ENCODE results near the gene SNED1.

Gene SNED1

GRCh38 chr2:241036397-241036963 lies 38.1 kb downstream of the SNED1 start:
- H3K27ac ChIP-seq, result no peak overlapping the region
- no peak for DNase-seq (ENCODE audit: low read depth, low spot score)
- no peak for TF ChIP-seq POLR2AphosphoS5 (IDR thresholded peaks at IDR 0.05; ENCODE audit: borderline replicate concordance, low read depth, low read length)
- no peak for TF ChIP-seq EZH2 (IDR thresholded peaks at IDR 0.05)
- TF ChIP-seq FOXP2 (optimal IDR thresholded peaks at IDR 0.05; ENCODE audit: control extremely low read depth, extremely low read length, insufficient read depth), result no peak
- H3K36me3 ChIP-seq (ENCODE audit: insufficient read depth, low read length), result no peaks in the 10 kb centered on the region
- H3K9ac ChIP-seq (ENCODE audit: insufficient read length), result no peak overlapping the region
- no peaks in the 10 kb centered on the region for H3K9me3 ChIP-seq (ENCODE audit: low read depth, low read length)
- no peak overlapping the region for H3K4me3 ChIP-seq

- TF ChIP-seq POLR2AphosphoS5 (IDR thresholded peaks at IDR 0.05; ENCODE audit: borderline replicate concordance, low read depth, low read length) (no peak), EZH2 (IDR thresholded peaks at IDR 0.05) (no peak), FOXP2 (optimal IDR thresholded peaks at IDR 0.05; ENCODE audit: control extremely low read depth, extremely low read length, insufficient read depth) (no peak)
- DNase-seq (ENCODE audit: low read depth, low spot score), result no peak
- no peaks in the 10 kb centered on the region for H3K36me3 ChIP-seq (ENCODE audit: insufficient read depth, low read length)
- no peaks in the 10 kb centered on the region for H3K9me3 ChIP-seq (ENCODE audit: low read depth, low read length)
- no peak overlapping the region for H3K27ac ChIP-seq
- H3K4me3 ChIP-seq, result no peak overlapping the region
- no peak overlapping the region for H3K9ac ChIP-seq (ENCODE audit: insufficient read length)
Measured at GRCh38 chr2:241036964-241037421, 38.6 kb downstream of the SNED1 start.

- no peak for DNase-seq (ENCODE audit: low read depth, low spot score)
- Histone ChIP-seq H3K27ac (no peak overlapping the region), H3K4me3 (no peak overlapping the region), H3K36me3 (ENCODE audit: insufficient read depth, low read length) (no peaks in the 10 kb centered on the region), H3K9me3 (ENCODE audit: low read depth, low read length) (no peaks in the 10 kb centered on the region), H3K9ac (ENCODE audit: insufficient read length) (no peak overlapping the region)
- TF ChIP-seq POLR2AphosphoS5 (IDR thresholded peaks at IDR 0.05; ENCODE audit: borderline replicate concordance, low read depth, low read length), result no peak
- no peak for TF ChIP-seq EZH2 (IDR thresholded peaks at IDR 0.05)
- no peak for TF ChIP-seq FOXP2 (optimal IDR thresholded peaks at IDR 0.05; ENCODE audit: control extremely low read depth, extremely low read length, insufficient read depth)
Measured at GRCh38 chr2:241037498-241037897, 39.1 kb downstream of the SNED1 start.

GRCh38 chr2:241038374-241039180 lies 40.2 kb downstream of the SNED1 start:
- Histone ChIP-seq H3K9ac (ENCODE audit: insufficient read length) (no peak overlapping the region), H3K27ac (no peak overlapping the region), H3K9me3 (ENCODE audit: low read depth, low read length) (no peaks in the 10 kb centered on the region), H3K36me3 (ENCODE audit: insufficient read depth, low read length) (no peaks in the 10 kb centered on the region), H3K4me3 (no peak overlapping the region)
- no peak for TF ChIP-seq POLR2AphosphoS5 (IDR thresholded peaks at IDR 0.05; ENCODE audit: borderline replicate concordance, low read depth, low read length)
- no peak for TF ChIP-seq FOXP2 (optimal IDR thresholded peaks at IDR 0.05; ENCODE audit: control extremely low read depth, extremely low read length, insufficient read depth)
- TF ChIP-seq EZH2 (IDR thresholded peaks at IDR 0.05), result no peak
- no peak for DNase-seq (ENCODE audit: low read depth, low spot score)

- H3K27ac ChIP-seq, result no peak overlapping the region
- no peaks in the 10 kb centered on the region for H3K9me3 ChIP-seq (ENCODE audit: low read depth, low read length)
- no peak overlapping the region for H3K9ac ChIP-seq (ENCODE audit: insufficient read length)
- no peak for DNase-seq (ENCODE audit: low read depth, low spot score)
- TF ChIP-seq POLR2AphosphoS5 (IDR thresholded peaks at IDR 0.05; ENCODE audit: borderline replicate concordance, low read depth, low read length) (no peak), FOXP2 (optimal IDR thresholded peaks at IDR 0.05; ENCODE audit: control extremely low read depth, extremely low read length, insufficient read depth) (no peak), EZH2 (IDR thresholded peaks at IDR 0.05) (no peak)
- no peaks in the 10 kb centered on the region for H3K36me3 ChIP-seq (ENCODE audit: insufficient read depth, low read length)
- no peak overlapping the region for H3K4me3 ChIP-seq
Measured at GRCh38 chr2:241039416-241039815, 41.0 kb downstream of the SNED1 start.

GRCh38 chr2:241040081-241040803 lies 41.8 kb downstream of the SNED1 start:
- no peak overlapping the region for H3K27ac ChIP-seq

GRCh38 chr2:241041589-241042158 lies 43.3 kb downstream of the SNED1 start:
- H3K9ac ChIP-seq (ENCODE audit: insufficient read length), result no peak overlapping the region
- H3K27ac ChIP-seq, result no peak overlapping the region
- H3K36me3 ChIP-seq (ENCODE audit: insufficient read depth, low read length), result no peaks in the 10 kb centered on the region
- H3K4me3 ChIP-seq, result no peak overlapping the region
- no peak for TF ChIP-seq EZH2 (IDR thresholded peaks at IDR 0.05)
- no peak for TF ChIP-seq FOXP2 (optimal IDR thresholded peaks at IDR 0.05; ENCODE audit: control extremely low read depth, extremely low read length, insufficient read depth)
- no peak for TF ChIP-seq POLR2AphosphoS5 (IDR thresholded peaks at IDR 0.05; ENCODE audit: borderline replicate concordance, low read depth, low read length)
- no peak for DNase-seq (ENCODE audit: low read depth, low spot score)
- H3K9me3 ChIP-seq (ENCODE audit: low read depth, low read length), result no peaks in the 10 kb centered on the region

More at GRCh38 chr2:241040081-241040803, 41.8 kb downstream of the SNED1 start:
- Histone ChIP-seq H3K9me3 (ENCODE audit: low read depth, low read length) (no peaks in the 10 kb centered on the region), H3K4me3 (no peak overlapping the region), H3K36me3 (ENCODE audit: insufficient read depth, low read length) (no peaks in the 10 kb centered on the region), H3K9ac (ENCODE audit: insufficient read length) (no peak overlapping the region)
- DNase-seq (ENCODE audit: low read depth, low spot score), result no peak
- no peak for TF ChIP-seq EZH2 (IDR thresholded peaks at IDR 0.05)
- TF ChIP-seq POLR2AphosphoS5 (IDR thresholded peaks at IDR 0.05; ENCODE audit: borderline replicate concordance, low read depth, low read length), result no peak
- TF ChIP-seq FOXP2 (optimal IDR thresholded peaks at IDR 0.05; ENCODE audit: control extremely low read depth, extremely low read length, insufficient read depth), result no peak

GRCh38 chr2:241043581-241043980 lies 45.2 kb downstream of the SNED1 start:
- Histone ChIP-seq H3K9me3 (ENCODE audit: low read depth, low read length) (no peaks in the 10 kb centered on the region), H3K9ac (ENCODE audit: insufficient read length) (no peak overlapping the region), H3K4me3 (no peak overlapping the region), H3K27ac (no peak overlapping the region), H3K36me3 (ENCODE audit: insufficient read depth, low read length) (no peaks in the 10 kb centered on the region)
- TF ChIP-seq FOXP2 (optimal IDR thresholded peaks at IDR 0.05; ENCODE audit: control extremely low read depth, extremely low read length, insufficient read depth) (no peak), POLR2AphosphoS5 (IDR thresholded peaks at IDR 0.05; ENCODE audit: borderline replicate concordance, low read depth, low read length) (no peak), EZH2 (IDR thresholded peaks at IDR 0.05) (no peak)
- no peak for DNase-seq (ENCODE audit: low read depth, low spot score)
